HEK293 (cell line): ENCODE results near the gene TMTC1.

ENCODE experiments used
- CTCF ChIA-PET: fragments of 350-600 bp; formaldehyde crosslinking; extraction: SDS; loops from one replicate; lab custom pipeline; 2021; ENCODE audit warnings: antibody characterized with exemption; lab: Yijun Ruan, JAX
- POLR2A ChIA-PET: fragments of 300-600 bp; formaldehyde crosslinking; extraction: SDS; loops from one replicate; lab custom pipeline; 2020; ENCODE audit warnings: antibody characterized with exemption, inconsistent platforms; lab: Yijun Ruan, JAX
- H3K27ac ChIP-seq: fragments of 200-500 bp; sonication (Bioruptor generic); 2 replicates; pipeline ENCODE4 v1.5.1; 2014; ENCODE audit warnings: low read depth, low read length, control low read depth, inconsistent platforms; ENCODE audit errors: extremely low read depth
- H3K36me3 ChIP-seq, 2 experiments: fragments of 200-500 bp in 1 of 2; sonication (Bioruptor generic) in 1 of 2; 1 replicate in 1 of 2; 2 replicates in 1 of 2; pipeline ENCODE4 v1.5.1; 2014 to 2017; ENCODE audit warnings: inconsistent platforms in 2 of 2, low read length in 2 of 2; ENCODE audit not compliant: control insufficient read depth in 2 of 2, insufficient read depth in 1 of 2
- H3K4me1 ChIP-seq: fragments of 200-500 bp; sonication (Bioruptor generic); 2 replicates; pipeline ENCODE4 v1.5.1; 2014; ENCODE audit warnings: mild to moderate bottlenecking, low read length, inconsistent platforms; ENCODE audit not compliant: control insufficient read depth, insufficient read depth
- H3K4me3 ChIP-seq: 2 replicates; pipeline ENCODE4 v1.5.1; 2011; ENCODE audit warnings: low read depth, mild to moderate bottlenecking, control low read depth, low read length, moderate library complexity
- H3K9me3 ChIP-seq: fragments of 200-500 bp; sonication (Bioruptor generic); 2 replicates; pipeline ENCODE4 v1.5.1; 2014; ENCODE audit warnings: low read depth, low read length, inconsistent platforms; ENCODE audit not compliant: control insufficient read depth, insufficient read depth
- CTCF ChIP-seq: fragments of 450-650 bp; formaldehyde crosslinking; IDR thresholded peaks from 2 replicates; pipeline ENCODE4 v1.5.1; 2016; ENCODE audit warnings: missing biosample characterization, missing genetic modification characterization
- KLF8 ChIP-seq: fragments of 450-650 bp; formaldehyde crosslinking; IDR thresholded peaks from 2 replicates; pipeline ENCODE4 v1.5.1; 2016; ENCODE audit warnings: missing biosample characterization, missing genetic modification characterization
- PRDM4 ChIP-seq: fragments of 450-650 bp; formaldehyde crosslinking; IDR thresholded peaks from 2 replicates; pipeline ENCODE4 v1.5.1; 2017; ENCODE audit warnings: missing biosample characterization, missing genetic modification characterization
- REPIN1 ChIP-seq: fragments of 450-650 bp; formaldehyde crosslinking; IDR thresholded peaks from 2 replicates; pipeline ENCODE4 v1.5.1; 2017; ENCODE audit warnings: missing biosample characterization, missing genetic modification characterization, low read depth
- ZFP37 ChIP-seq: fragments of 450-650 bp; formaldehyde crosslinking; IDR thresholded peaks from 2 replicates; pipeline ENCODE4 v1.5.1; 2016; ENCODE audit warnings: missing biosample characterization, missing genetic modification characterization
- ZIC2 ChIP-seq: fragments of 450-650 bp; formaldehyde crosslinking; IDR thresholded peaks from 2 replicates; pipeline ENCODE4 v1.5.1; 2016; ENCODE audit warnings: missing biosample characterization, missing genetic modification characterization
- ZNF155 ChIP-seq: fragments of 450-650 bp; formaldehyde crosslinking; IDR thresholded peaks from 2 replicates; pipeline ENCODE4 v1.5.1; 2016; ENCODE audit warnings: missing biosample characterization, missing genetic modification characterization
- ZNF184 ChIP-seq: fragments of 450-650 bp; IDR thresholded peaks from 2 replicates; pipeline ENCODE4 v1.5.1; 2018; ENCODE audit warnings: missing biosample characterization, mild to moderate bottlenecking, missing genetic modification characterization
- ZNF221 ChIP-seq: fragments of 450-650 bp; formaldehyde crosslinking; IDR thresholded peaks from 2 replicates; pipeline ENCODE4 v1.5.1; 2017; ENCODE audit warnings: missing biosample characterization, missing genetic modification characterization, borderline replicate concordance
- ZNF248 ChIP-seq: fragments of 450-650 bp; formaldehyde crosslinking; IDR thresholded peaks from 2 replicates; pipeline ENCODE4 v1.5.1; 2017; ENCODE audit warnings: missing biosample characterization, missing genetic modification characterization
- ZNF311 ChIP-seq: fragments of 450-650 bp; formaldehyde crosslinking; IDR thresholded peaks from 2 replicates; pipeline ENCODE4 v1.5.1; 2017; ENCODE audit warnings: missing biosample characterization, missing genetic modification characterization, borderline replicate concordance
- ZNF324 ChIP-seq: fragments of 450-650 bp; formaldehyde crosslinking; IDR thresholded peaks from 2 replicates; pipeline ENCODE4 v1.5.1; 2016; ENCODE audit warnings: missing biosample characterization, missing genetic modification characterization
- ZNF366 ChIP-seq: fragments of 450-650 bp; formaldehyde crosslinking; conservative IDR thresholded peaks from 2 replicates; pipeline ENCODE4 v1.5.1; 2016; ENCODE audit warnings: missing biosample characterization, missing genetic modification characterization
- ZNF416 ChIP-seq: fragments of 450-650 bp; formaldehyde crosslinking; IDR thresholded peaks from 2 replicates; pipeline ENCODE4 v1.5.1; 2016; ENCODE audit warnings: missing biosample characterization, missing genetic modification characterization
- ZNF513 ChIP-seq: fragments of 450-650 bp; IDR thresholded peaks from 2 replicates; pipeline ENCODE4 v1.5.1; 2018; ENCODE audit warnings: missing biosample characterization, missing genetic modification characterization
- ZNF585B ChIP-seq: fragments of 450-650 bp; formaldehyde crosslinking; IDR thresholded peaks from 2 replicates; pipeline ENCODE4 v1.5.1; 2016; ENCODE audit warnings: missing biosample characterization, missing genetic modification characterization
- ZNF707 ChIP-seq: fragments of 450-650 bp; formaldehyde crosslinking; IDR thresholded peaks from 2 replicates; pipeline ENCODE4 v1.5.1; 2016; ENCODE audit warnings: missing biosample characterization, missing genetic modification characterization
- ZSCAN18 ChIP-seq: fragments of 450-650 bp; formaldehyde crosslinking; IDR thresholded peaks from 2 replicates; pipeline ENCODE4 v1.5.1; 2016; ENCODE audit warnings: missing biosample characterization, missing genetic modification characterization
- TF ChIP-seq, protein P1 (sequence below): fragments of 450-650 bp; formaldehyde crosslinking; IDR thresholded peaks from 2 replicates; pipeline ENCODE4; 2016; ENCODE audit warnings: missing biosample characterization, missing genetic modification characterization

TMTC1 gene

GRCh38 chr12:29665107-29665506 is 118.6 kb downstream of the TMTC1 start (continued):
- no peak for TF ChIP-seq ZNF707 (tag by site-specific recombination)
- TF ChIP-seq CTCF (tag by site-specific recombination) = no peak
- TF ChIP-seq, protein P1, sequence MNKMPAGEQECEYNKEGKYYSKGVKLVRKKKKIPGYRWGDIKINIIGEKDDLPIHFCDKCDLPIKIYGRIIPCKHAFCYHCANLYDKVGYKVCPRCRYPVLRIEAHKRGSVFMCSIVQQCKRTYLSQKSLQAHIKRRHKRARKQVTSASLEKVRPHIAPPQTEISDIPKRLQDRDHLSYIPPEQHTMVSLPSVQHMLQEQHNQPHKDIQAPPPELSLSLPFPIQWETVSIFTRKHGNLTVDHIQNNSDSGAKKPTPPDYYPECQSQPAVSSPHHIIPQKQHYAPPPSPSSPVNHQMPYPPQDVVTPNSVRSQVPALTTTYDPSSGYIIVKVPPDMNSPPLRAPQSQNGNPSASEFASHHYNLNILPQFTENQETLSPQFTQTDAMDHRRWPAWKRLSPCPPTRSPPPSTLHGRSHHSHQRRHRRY (tag by site-specific recombination) = no peak

GRCh38 chr12:29662734-29663323 is 120.9 kb downstream of the TMTC1 start:
- Histone ChIP-seq H3K9me3 (no peaks in the 10 kb centered on the region), H3K36me3 (no peaks in the 10 kb centered on the region), H3K27ac (no peak overlapping the region), H3K4me3 (no peak overlapping the region), H3K4me1 (no peaks in the 10 kb centered on the region)
- TF ChIP-seq ZNF416 (tag by site-specific recombination) = no peak
- TF ChIP-seq ZNF513 (tag by site-specific recombination) = no peak
- TF ChIP-seq ZNF324 (tag by site-specific recombination) = no peak
- TF ChIP-seq ZNF184 = no peak
- TF ChIP-seq REPIN1 (tag by site-specific recombination) = no peak
- TF ChIP-seq ZIC2 (tag by site-specific recombination) = no peak
- no peak for TF ChIP-seq PRDM4 (tag by site-specific recombination)
- no peak for TF ChIP-seq ZNF248 (tag by site-specific recombination)
- no peak for TF ChIP-seq ZNF311 (tag by site-specific recombination)
- TF ChIP-seq ZNF221 = no peak
- no peak for TF ChIP-seq ZNF155 (tag by site-specific recombination)
- TF ChIP-seq ZFP37 (tag by site-specific recombination) = no peak
- ChIA-PET CTCF (no interaction called here), POLR2A (no interaction called here)

DNA sequence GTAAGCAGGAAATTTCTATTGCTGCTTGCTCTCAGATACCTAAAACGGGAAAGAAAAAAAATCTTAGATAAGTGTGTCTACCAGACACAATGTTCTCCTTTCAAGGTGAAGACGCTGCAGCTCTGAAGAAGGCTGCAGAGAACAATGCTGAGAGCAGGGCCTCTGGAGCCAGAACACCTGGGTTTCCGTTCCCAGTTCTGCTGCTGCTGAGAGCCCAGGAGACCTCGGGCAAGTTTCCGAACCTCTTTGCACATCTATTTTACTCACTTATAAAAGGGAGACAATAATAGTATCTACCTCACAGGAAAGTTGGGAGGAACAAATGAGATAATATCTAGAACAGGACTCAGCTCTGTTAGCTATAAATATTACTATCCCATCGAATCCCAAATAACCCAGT is 122.9 kb downstream of the TMTC1 start:
- TF ChIP-seq ZNF366 (tag by site-specific recombination) (no peak), ZSCAN18 (tag by site-specific recombination) (no peak), ZNF585B (tag by site-specific recombination) (no peak), REPIN1 (tag by site-specific recombination) (no peak), KLF8 (tag by site-specific recombination) (no peak)
- ChIA-PET CTCF (interaction anchor here (0.8 kb wide), 1 partner anchor 51 kb away, joined by 4 read pairs; no protein-coding TSS in a partner anchor), POLR2A (no interaction called here)
- Histone ChIP-seq H3K9me3 (no peaks in the 10 kb centered on the region), H3K27ac (no peak overlapping the region), H3K4me3 (no peak overlapping the region), H3K36me3 (no peaks in the 10 kb centered on the region), H3K4me1 (no peaks in the 10 kb centered on the region)
